HG03139 (cell line): ENCODE measurements around the gene LTBP3.
A peak's percentile ranks its signal among the peaks of the same experiment; 100 is the strongest.

Source experiments
- ATAC-seq: cut with Tn5 transposase; IDR thresholded peaks from one replicate; pipeline ENCODE4 v1.9.1; 2021; ENCODE audit not compliant: unreplicated experiment

LTBP3 gene

GRCh38 chr11:65558002-65558929 lies at the start of gene LTBP3:
Gene LTBP3 (minus strand): TSS chr11:65558359. CDS start chr11:65557959, 400 bp downstream.
- no peak for ATAC-seq

GRCh38 chr11:65606876-65607613 lies 48.9 kb upstream of the LTBP3 start:
- ATAC-seq, result no peak

- ATAC-seq, result no peak
Observed at GRCh38 chr11:65604258-65604657, 46.1 kb upstream of the LTBP3 start.

- no peak for ATAC-seq
Observed at GRCh38 chr11:65599955-65600246, 41.7 kb upstream of the LTBP3 start.

- ATAC-seq, result no peak
Observed at GRCh38 chr11:65599216-65599954, 41.2 kb upstream of the LTBP3 start.

GRCh38 chr11:65598258-65598699 lies 40.1 kb upstream of the LTBP3 start:
- ATAC-seq, result no peak

GRCh38 chr11:65596520-65596919 lies 38.4 kb upstream of the LTBP3 start:
- ATAC-seq, result no peak

- no peak for ATAC-seq
Observed at GRCh38 chr11:65595543-65596281, 37.6 kb upstream of the LTBP3 start, which contains the start of gene KCNK7. Gene KCNK7 (minus strand): TSS chr11:65595800. CDS start chr11:65595772, 28 bp downstream.

GRCh38 chr11:65595131-65595530 lies 37.0 kb upstream of the LTBP3 start:
- no peak for ATAC-seq

- no peak for ATAC-seq
Observed at GRCh38 chr11:65593518-65594414, 35.6 kb upstream of the LTBP3 start.

GRCh38 chr11:65592858-65593517 lies 34.8 kb upstream of the LTBP3 start:
- no peak for ATAC-seq

- no peak for ATAC-seq
Observed at GRCh38 chr11:65591939-65592857, 34.0 kb upstream of the LTBP3 start.

- ATAC-seq, result no peak
Observed at GRCh38 chr11:65590240-65590738, 32.1 kb upstream of the LTBP3 start.

GRCh38 chr11:65589444-65590239 lies 31.5 kb upstream of the LTBP3 start:
- no peak for ATAC-seq

- ATAC-seq, result peak; percentile 71
Observed at GRCh38 chr11:65588199-65589054, 30.3 kb upstream of the LTBP3 start.

GRCh38 chr11:65586676-65587075 lies 28.5 kb upstream of the LTBP3 start:
- ATAC-seq, result no peak
